Left renal cortex interstitium (tissue), 4 donors: Measurements from ENCODE around the gene C10orf90. TPM values are rescaled to one million over a fixed set of nuclear protein-coding genes. Genes with fewer than 3 reads are reported as not detected.

Experiments used
- DNase-seq, 4 donors: peaks; one replicate each; pipeline ENCODE4 v3.0.0-alpha.2; 2013; ENCODE audit warnings: low read depth in 4 of 4, low spot score in 2 of 4, missing footprints in 1 of 4
- polyA plus RNA-seq, 4 donors: library from polyadenylated mRNA; unstranded; fragments of 120-200 nt; gene quantifications; one replicate each; pipeline ENCODE4 v1.2.1, GENCODE V29; 2013; ENCODE audit not compliant: insufficient read length in 4 of 4

The C10orf90 gene, protein sequence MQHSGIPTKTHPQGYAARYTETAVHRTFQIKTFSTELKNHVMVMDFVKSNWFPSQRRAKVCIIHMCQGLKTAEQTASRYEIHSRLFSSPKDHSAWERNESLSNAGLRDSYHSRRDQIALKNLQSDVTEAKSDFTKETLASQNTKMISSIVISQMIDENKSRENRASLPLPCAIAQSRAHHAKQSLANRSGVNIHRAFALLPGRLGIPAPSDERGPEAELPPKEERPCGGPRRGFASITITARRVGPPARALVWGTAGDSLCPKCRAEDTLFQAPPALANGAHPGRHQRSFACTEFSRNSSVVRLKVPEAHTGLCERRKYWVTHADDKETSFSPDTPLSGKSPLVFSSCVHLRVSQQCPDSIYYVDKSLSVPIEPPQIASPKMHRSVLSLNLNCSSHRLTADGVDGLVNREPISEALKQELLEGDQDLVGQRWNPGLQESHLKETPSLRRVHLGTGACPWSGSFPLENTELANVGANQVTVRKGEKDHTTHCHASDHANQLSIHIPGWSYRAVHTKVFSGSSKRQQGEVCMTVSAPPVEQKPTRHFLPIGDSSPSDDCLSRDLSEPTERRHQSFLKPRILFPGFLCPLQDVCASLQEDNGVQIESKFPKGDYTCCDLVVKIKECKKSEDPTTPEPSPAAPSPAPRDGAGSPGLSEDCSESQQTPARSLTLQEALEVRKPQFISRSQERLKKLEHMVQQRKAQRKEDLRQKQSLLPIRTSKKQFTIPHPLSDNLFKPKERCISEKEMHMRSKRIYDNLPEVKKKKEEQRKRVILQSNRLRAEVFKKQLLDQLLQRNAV
- under 1 TPM; 0.39 to 0.88 (median 0.53) TPM for polyA plus RNA-seq

DNA sequence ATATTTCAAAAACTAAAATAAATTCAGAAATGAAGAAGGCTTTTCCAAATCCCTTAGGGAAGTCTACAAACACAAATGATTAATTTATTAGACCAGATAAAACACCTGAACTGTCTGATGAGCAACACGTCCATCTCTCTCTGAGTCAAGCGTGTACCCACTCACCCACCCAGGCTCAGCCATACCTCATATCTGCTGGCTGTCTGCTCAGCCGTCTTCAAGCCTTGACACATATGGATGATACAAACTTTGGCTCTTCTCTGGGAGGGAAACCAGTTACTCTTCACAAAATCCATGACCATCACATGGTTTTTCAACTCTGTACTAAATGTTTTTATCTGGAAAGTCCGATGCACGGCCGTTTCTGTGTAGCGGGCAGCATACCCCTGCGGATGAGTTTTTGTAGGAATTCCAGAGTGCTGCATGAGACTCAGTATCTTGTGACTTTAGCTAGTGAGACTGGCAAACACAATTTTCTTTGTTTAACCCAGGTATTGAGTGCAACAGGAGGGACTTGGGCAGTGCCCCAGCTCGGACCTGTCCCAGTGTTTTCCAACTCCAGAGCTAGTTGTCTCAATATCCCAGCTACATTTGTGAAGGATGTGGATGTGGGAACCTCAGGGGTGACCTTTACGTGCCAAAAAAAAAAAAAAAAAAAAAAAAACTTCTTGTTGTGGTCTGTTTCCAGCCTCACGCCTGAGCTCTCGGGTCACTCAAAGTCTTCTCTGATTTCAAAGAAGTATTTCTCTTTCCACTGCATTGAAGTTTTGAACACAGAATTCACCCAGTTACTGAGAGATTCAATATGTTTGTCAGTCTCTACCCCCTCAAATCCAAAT, at the start of gene C10orf90:
Gene C10orf90 (minus strand): TSS at position 638 of the 839 bp plus-strand sequence. CDS start 213 bp downstream, at position 425.
- no peak for DNase-seq

DNA sequence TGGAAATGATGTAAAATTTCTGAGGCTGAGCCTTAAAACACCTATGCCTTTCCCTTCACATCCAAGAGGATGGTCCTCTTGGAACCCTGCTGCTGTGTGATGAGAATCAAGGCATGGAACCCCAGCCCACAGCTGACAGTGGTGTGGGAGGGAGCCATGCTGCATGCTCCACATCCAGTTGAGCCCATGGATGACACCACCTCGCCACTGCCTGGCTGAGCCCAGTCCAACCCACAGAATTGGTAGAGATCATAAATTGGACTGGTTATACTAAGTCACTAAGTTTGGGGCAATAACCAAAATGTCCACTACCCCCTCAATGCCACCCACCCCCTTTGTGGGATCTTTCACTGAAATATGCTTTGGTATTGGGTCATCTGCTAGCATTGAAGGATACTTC, 45.9 kb upstream of the C10orf90 start:
- DNase-seq = no peak

- no peak for DNase-seq
Measured at GRCh38 chr10:126713594-126713993, 43.1 kb upstream of the C10orf90 start.

- no peak for DNase-seq
Measured at GRCh38 chr10:126712681-126713080, 42.2 kb upstream of the C10orf90 start.

DNA sequence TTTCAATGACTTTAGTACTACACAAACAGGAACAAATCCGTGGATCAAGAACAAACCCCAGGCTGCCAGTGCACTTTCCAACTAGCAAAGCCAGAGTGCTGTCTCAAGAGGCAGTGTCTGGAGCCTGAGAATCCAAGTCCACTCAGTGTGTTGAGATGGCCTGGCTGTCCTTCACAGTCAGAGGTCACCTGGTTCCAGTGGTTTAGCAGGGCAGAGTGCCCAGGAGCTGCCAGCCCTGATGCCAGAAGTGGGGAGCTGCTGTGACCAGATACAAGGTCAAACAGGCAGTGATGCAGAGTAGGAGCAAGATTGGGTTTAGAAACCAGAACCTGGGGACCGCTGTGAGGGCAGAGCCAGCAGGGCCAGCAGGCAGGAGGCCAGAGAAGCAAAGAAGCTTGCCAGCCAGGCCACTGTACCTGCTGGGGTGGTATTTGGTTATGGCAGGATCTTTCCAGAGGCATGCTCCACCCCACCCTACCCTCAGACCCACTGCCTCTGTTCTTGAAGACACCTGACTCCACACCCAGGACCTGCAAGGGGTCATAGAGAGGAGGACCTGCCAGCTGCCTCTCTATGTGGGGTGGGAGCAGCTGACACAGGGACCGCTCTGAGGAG, 35.6 kb upstream of the C10orf90 start:
- no peak for DNase-seq

DNA sequence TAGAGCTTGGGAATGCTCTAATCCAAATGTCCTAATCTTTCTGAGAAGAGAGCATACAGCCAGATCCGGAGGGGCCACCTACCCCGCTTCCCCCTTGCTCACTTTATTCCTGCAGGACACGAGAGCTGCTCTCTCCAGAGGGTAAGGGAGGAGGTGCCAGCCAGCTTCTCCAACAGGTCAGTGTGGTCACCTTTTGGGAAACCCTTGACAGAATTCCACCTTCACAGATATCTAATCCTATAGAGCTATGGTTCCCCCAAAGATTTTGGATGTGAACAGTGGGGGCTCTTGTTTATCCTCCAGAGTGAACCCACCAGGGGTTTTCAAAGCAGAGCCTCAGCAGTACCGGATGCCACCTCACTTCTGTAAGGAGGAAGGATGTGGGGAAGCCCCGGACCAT, 34.6 kb upstream of the C10orf90 start:
- no peak for DNase-seq

GRCh38 chr10:126704649-126705048, 34.2 kb upstream of the C10orf90 start:
- DNase-seq = no peak

GRCh38 chr10:126702181-126702580, 31.7 kb upstream of the C10orf90 start:
- no peak for DNase-seq

DNA sequence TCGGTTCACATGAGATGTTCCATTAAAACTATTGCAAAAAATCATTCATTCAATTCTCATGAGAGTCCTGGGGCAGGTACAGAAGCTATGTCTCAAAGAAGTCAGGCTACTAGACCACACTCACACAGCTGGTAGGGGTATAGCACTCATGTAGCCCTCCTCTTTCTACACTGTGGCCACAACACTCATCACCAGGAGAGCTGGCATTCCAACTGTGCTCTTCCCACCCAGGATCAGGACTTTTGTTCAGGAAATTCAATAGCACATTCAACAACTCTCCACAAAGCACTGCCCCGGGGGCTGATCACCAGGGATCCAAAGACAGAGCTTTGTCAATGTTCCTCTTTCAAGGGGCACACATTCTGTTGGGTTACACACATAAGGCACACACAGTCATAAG, 31.0 kb upstream of the C10orf90 start:
- no peak for DNase-seq

GRCh38 chr10:126696684-126697083, 26.2 kb upstream of the C10orf90 start:
- no peak for DNase-seq

DNA sequence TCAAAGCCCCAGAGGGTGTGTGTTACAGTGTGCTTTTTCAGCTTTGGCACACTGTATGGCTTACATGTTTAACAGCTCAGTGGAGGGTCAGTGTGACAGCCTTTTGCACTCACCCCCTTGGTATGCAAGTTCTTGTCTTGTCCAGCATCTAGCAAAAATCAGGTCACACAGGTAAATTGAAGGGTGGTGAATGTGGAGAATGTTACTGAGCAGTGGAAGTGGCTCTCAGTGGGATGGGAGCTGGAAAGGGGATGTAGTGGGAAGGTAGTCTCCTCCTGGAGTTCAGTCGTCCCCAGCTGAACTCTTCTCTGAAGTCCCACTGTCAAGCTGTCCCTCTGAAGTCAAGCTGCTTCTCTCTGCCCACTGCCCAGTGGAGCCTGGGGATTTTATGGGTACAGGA, 21.0 kb upstream of the C10orf90 start:
- DNase-seq = no peak

DNA sequence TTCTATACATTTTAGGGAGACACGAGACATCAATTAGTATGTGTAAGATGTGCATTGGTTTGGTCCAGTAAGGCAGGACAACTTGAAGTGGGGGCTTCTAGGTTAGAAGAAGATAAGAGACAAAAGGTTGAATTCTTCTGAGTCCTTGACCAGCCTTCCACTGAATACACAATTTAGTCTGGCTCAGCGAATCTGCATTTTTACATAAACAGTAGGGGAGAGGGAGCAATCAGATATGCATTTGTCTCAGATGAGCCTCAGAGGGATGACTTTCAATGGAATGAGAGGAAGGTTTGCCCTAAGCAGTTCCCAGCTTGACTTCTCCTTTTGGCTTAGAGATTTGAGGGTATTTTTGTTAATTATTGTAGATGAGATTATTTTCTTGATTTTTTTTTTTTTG, 20.0 kb upstream of the C10orf90 start:
- DNase-seq = no peak

- no peak for DNase-seq
Measured at GRCh38 chr10:126689461-126689994, 19.0 kb upstream of the C10orf90 start.

GRCh38 chr10:126687121-126687606, 16.7 kb upstream of the C10orf90 start:
- no peak for DNase-seq

- no peak for DNase-seq
Measured at GRCh38 chr10:126686719-126687118, 16.2 kb upstream of the C10orf90 start.

DNA sequence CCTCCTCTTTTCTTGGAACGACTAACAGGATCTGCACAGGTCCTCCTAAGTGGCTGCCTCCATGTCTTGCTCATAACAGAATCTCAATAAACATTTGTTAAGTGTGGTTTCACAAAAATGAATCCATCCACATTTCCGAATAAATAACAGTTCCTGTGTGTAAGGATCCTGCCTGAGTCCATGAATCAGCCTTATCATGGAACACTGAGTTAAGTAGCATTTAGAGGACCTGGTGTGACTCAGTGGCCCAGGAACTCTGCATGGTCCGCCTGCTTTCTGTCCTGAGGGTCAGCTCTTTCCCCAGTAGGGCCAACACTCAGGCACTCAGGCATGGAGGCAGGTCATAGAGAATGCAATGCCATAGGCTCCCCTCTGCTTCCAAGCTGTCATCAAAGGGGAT, 15.8 kb upstream of the C10orf90 start:
- DNase-seq = no peak

DNA sequence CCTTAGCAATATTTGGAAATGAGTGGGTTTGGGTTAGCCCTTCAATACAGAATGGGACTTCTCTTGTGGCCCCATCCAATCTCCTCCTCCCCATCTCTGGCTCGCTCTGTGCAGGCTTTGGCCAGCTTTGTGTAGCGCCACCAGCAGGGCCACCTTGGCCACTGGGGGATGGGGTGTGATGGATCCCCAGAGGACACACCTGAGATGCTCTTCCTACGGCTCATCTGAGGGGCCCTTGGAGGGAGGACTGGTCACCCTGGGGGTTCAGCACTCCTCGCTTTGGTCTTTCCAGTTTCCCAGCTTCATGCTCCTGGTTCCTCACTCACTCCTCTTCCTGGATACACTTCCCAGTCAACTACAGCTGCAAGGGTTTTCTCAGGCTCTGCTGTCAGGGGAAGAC, 15.3 kb upstream of the C10orf90 start:
- DNase-seq = no peak

DNA sequence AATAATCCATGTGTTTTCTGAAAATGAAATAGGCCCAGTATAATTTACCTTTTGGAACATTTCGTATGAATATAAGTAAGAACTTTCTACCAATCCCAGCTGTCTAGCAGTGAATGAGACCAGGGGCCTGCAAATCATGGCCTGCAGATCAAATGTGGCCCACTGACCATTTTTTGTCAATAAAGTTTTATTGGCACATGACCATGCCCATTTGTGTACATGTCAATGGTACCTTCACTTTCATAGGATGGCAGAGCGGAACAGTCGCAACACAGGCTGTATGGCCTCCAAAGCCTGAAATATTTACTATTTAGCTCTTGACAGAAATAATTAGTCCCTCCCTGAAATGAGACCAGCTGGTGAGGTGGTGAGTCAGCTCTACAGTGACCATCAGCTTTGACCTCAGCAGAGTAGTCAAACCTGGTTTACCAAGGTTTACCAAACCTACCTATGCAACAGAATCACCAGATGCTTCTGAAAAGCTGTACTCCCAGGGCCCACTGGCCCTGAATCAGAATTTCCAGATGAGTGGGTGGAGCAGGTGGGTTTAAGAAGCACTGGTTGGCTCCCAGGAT, 13.8 kb upstream of the C10orf90 start:
- no peak for DNase-seq

- DNase-seq = no peak
Measured at GRCh38 chr10:126683466-126683865, 13.0 kb upstream of the C10orf90 start.
